Astrocyte (in vitro differentiated cells and primary cell): Measurements from ENCODE around the gene THBS1. TPM values are rescaled to one million over a fixed set of nuclear protein-coding genes. Genes with fewer than 3 reads are reported as not detected.

ENCODE experiments used
- DNase-seq: peaks from one replicate; pipeline ENCODE4 v3.0.0-alpha.2; 2010; ENCODE audit warnings: low read depth
- FAIRE-seq: peaks from 2 replicates; lab custom pipeline; 2011; peaks lifted over from hg19 to GRCh38; lab: Jason Lieb, UNC
- H2AFZ ChIP-seq: 2 replicates; pipeline ENCODE4 v1.6.0; 2012; ENCODE audit warnings: low read depth, low read length, inconsistent platforms
- H3K27ac ChIP-seq: 2 replicates; pipeline ENCODE4 v1.5.1; 2011; ENCODE audit warnings: low read depth, low read length, inconsistent platforms
- H3K27me3 ChIP-seq: 2 replicates; pipeline ENCODE4 v1.6.0; 2011; ENCODE audit warnings: low read length, inconsistent platforms; ENCODE audit not compliant: insufficient read depth
- H3K36me3 ChIP-seq: 2 replicates; pipeline ENCODE4 v1.5.1; 2011; ENCODE audit warnings: low read length, inconsistent platforms; ENCODE audit not compliant: insufficient read depth
- H3K4me1 ChIP-seq: 2 replicates; pipeline ENCODE4 v1.5.1; 2011; ENCODE audit warnings: low read length, inconsistent platforms; ENCODE audit not compliant: insufficient read depth
- H3K4me2 ChIP-seq: 2 replicates; pipeline ENCODE4 v1.6.0; 2012; ENCODE audit warnings: low read length, inconsistent platforms
- H3K4me3 ChIP-seq: 2 replicates; pipeline ENCODE4 v1.5.1; 2011; ENCODE audit warnings: low read depth, mild to moderate bottlenecking, low read length, inconsistent platforms; ENCODE audit not compliant: insufficient read depth
- H3K79me2 ChIP-seq: 2 replicates; pipeline ENCODE4 v1.6.0; 2012; ENCODE audit warnings: mild to moderate bottlenecking, low read length, inconsistent platforms; ENCODE audit not compliant: insufficient read depth
- H3K9ac ChIP-seq: 2 replicates; pipeline ENCODE4 v1.6.0; 2012; ENCODE audit warnings: mild to moderate bottlenecking, low read length, inconsistent platforms
- H3K9me3 ChIP-seq: 2 replicates; pipeline ENCODE4 v1.5.1; 2012; ENCODE audit warnings: low read depth, mild to moderate bottlenecking, low read length, inconsistent platforms; ENCODE audit not compliant: insufficient read depth
- H4K20me1 ChIP-seq: 2 replicates; pipeline ENCODE4 v1.6.0; 2012; ENCODE audit warnings: low read length, inconsistent platforms; ENCODE audit not compliant: insufficient read depth
- H3K27ac Mint-ChIP-seq: one replicate; pipeline ENCODE4 v1.8.0; 2021; ENCODE audit warnings: mild to moderate bottlenecking, mixed read lengths; ENCODE audit not compliant: unreplicated experiment
- H3K27me3 Mint-ChIP-seq: one replicate; pipeline ENCODE4 v1.8.0; 2021; ENCODE audit warnings: low read depth, mixed read lengths; ENCODE audit not compliant: unreplicated experiment
- H3K36me3 Mint-ChIP-seq: one replicate; pipeline ENCODE4 v1.8.0; 2021; ENCODE audit warnings: low read depth, mixed read lengths; ENCODE audit not compliant: unreplicated experiment
- H3K4me1 Mint-ChIP-seq: one replicate; pipeline ENCODE4 v1.8.0; 2021; ENCODE audit warnings: low read depth, mixed read lengths; ENCODE audit not compliant: unreplicated experiment
- H3K4me3 Mint-ChIP-seq: one replicate; pipeline ENCODE4 v1.8.0; 2021; ENCODE audit warnings: mild to moderate bottlenecking, moderate library complexity, mixed read lengths; ENCODE audit not compliant: unreplicated experiment
- H3K9me3 Mint-ChIP-seq: one replicate; pipeline ENCODE4 v1.8.0; 2021; ENCODE audit warnings: mild to moderate bottlenecking, mixed read lengths; ENCODE audit not compliant: unreplicated experiment
- CTCF ChIP-seq: IDR thresholded peaks from 2 replicates; pipeline ENCODE4 v1.5.1; 2011; ENCODE audit warnings: low read depth, mild to moderate bottlenecking, inconsistent platforms, low read length, moderate library complexity; ENCODE audit not compliant: insufficient read depth
- EZH2 ChIP-seq: IDR thresholded peaks from 2 replicates; pipeline ENCODE4 v1.6.1; 2012; ENCODE audit warnings: mild to moderate bottlenecking, low read length, inconsistent platforms; ENCODE audit not compliant: insufficient read depth
- total RNA-seq: library from RNA; stranded (reverse); gene quantifications from 2 replicates; pipeline ENCODE4 v1.2.1, GENCODE V29; 2021

The THBS1 gene
- total RNA-seq, 1 donor from 2014 or later: 720 TPM

- H3K9me3 Mint-ChIP-seq: no peaks in the 10 kb centered on the region
- H3K79me2 ChIP-seq: no peaks in the 10 kb centered on the region
- H3K36me3 Mint-ChIP-seq: peaks cover 20% of the 10 kb centered on the region
- H3K27me3 Mint-ChIP-seq: no peaks in the 10 kb centered on the region
- H3K36me3 ChIP-seq: peaks cover 55% of the 10 kb centered on the region
- no peak overlapping the region for H3K27ac Mint-ChIP-seq
- peaks cover 44% of the 10 kb centered on the region for H4K20me1 ChIP-seq
- no peak overlapping the region for H3K27ac ChIP-seq
- H3K4me2 ChIP-seq: no peak overlapping the region
- H3K27me3 ChIP-seq: no peaks in the 10 kb centered on the region
- no peak for DNase-seq
- peaks cover 17% of the 10 kb centered on the region for H3K4me1 ChIP-seq
- peaks cover 24% of the 10 kb centered on the region for H3K4me1 Mint-ChIP-seq
- no peak for TF ChIP-seq EZH2
- no peak for TF ChIP-seq CTCF
- H2AFZ ChIP-seq: no peak overlapping the region
- no peak for FAIRE-seq
- H3K9me3 ChIP-seq: no peaks in the 10 kb centered on the region
- H3K9ac ChIP-seq: no peak overlapping the region
- H3K4me3 ChIP-seq: no peak overlapping the region
- no peak overlapping the region for H3K4me3 Mint-ChIP-seq
These were observed 15.6 kb downstream of the THBS1 start for GRCh38 chr15:39596358-39597051.

GRCh38 chr15:39597336-39597735 is 16.5 kb downstream of the THBS1 start:
- peaks cover 18% of the 10 kb centered on the region for H3K36me3 Mint-ChIP-seq
- H3K27ac Mint-ChIP-seq: no peak overlapping the region
- Histone ChIP-seq H3K4me2 (no peak overlapping the region), H3K9me3 (no peaks in the 10 kb centered on the region), H3K4me3 (no peak overlapping the region), H2AFZ (no peak overlapping the region), H3K9ac (no peak overlapping the region), H3K27me3 (no peaks in the 10 kb centered on the region), H3K27ac (no peak overlapping the region), H3K36me3 (peaks cover 47% of the 10 kb centered on the region), H3K4me1 (peaks cover 17% of the 10 kb centered on the region), H3K79me2 (no peaks in the 10 kb centered on the region), H4K20me1 (peaks cover 37% of the 10 kb centered on the region)
- H3K27me3 Mint-ChIP-seq: no peaks in the 10 kb centered on the region
- DNase-seq: no peak
- H3K4me3 Mint-ChIP-seq: no peak overlapping the region
- H3K4me1 Mint-ChIP-seq: peaks cover 24% of the 10 kb centered on the region
- TF ChIP-seq EZH2 (no peak), CTCF (no peak)
- H3K9me3 Mint-ChIP-seq: no peaks in the 10 kb centered on the region
- no peak for FAIRE-seq

GRCh38 chr15:39597751-39598185 is 16.9 kb downstream of the THBS1 start:
- Mint-ChIP-seq H3K27me3 (no peaks in the 10 kb centered on the region), H3K4me3 (no peak overlapping the region), H3K36me3 (peaks cover 14% of the 10 kb centered on the region), H3K4me1 (peaks cover 24% of the 10 kb centered on the region), H3K9me3 (no peaks in the 10 kb centered on the region), H3K27ac (no peak overlapping the region)
- Histone ChIP-seq H3K4me1 (peaks cover 17% of the 10 kb centered on the region), H3K4me2 (no peak overlapping the region), H4K20me1 (peaks cover 33% of the 10 kb centered on the region), H3K9me3 (no peaks in the 10 kb centered on the region), H3K4me3 (no peak overlapping the region), H3K27me3 (no peaks in the 10 kb centered on the region), H3K79me2 (no peaks in the 10 kb centered on the region), H3K36me3 (peaks cover 43% of the 10 kb centered on the region), H3K27ac (no peak overlapping the region), H2AFZ (no peak overlapping the region), H3K9ac (no peak overlapping the region)
- TF ChIP-seq EZH2 (no peak), CTCF (no peak)
- DNase-seq: no peak
- no peak for FAIRE-seq
